Ishikawa (cell line): ENCODE results near the gene RNF10.

ENCODE experiments used
- CEBPB ChIP-seq: IDR thresholded peaks from 2 replicates; pipeline ENCODE4 v1.6.1; 2012
- CREB1 ChIP-seq: IDR thresholded peaks from 2 replicates; pipeline ENCODE4 v1.6.1; 2012; ENCODE audit warnings: low read depth
- EGR1 ChIP-seq: IDR thresholded peaks from 2 replicates; pipeline ENCODE4 v1.6.1; 2012
- EP300 ChIP-seq: IDR thresholded peaks from 2 replicates; pipeline ENCODE4 v1.6.1; 2012; ENCODE audit warnings: borderline replicate concordance
- FOXM1 ChIP-seq: IDR thresholded peaks from 2 replicates; pipeline ENCODE4 v1.6.1; 2012; ENCODE audit warnings: low read depth, borderline replicate concordance
- MAX ChIP-seq: IDR thresholded peaks from 2 replicates; pipeline ENCODE4 v1.6.1; 2012
- NFIC ChIP-seq: IDR thresholded peaks from 2 replicates; pipeline ENCODE4 v1.6.1; 2012
- RAD21 ChIP-seq: IDR thresholded peaks from 2 replicates; pipeline ENCODE4 v1.6.1; 2012; ENCODE audit warnings: low read depth
- REST ChIP-seq: IDR thresholded peaks from 2 replicates; pipeline ENCODE4 v1.6.1; 2012; ENCODE audit warnings: low read depth, mild to moderate bottlenecking
- TAF1 ChIP-seq: IDR thresholded peaks from 2 replicates; pipeline ENCODE4 v1.6.1; 2012; ENCODE audit warnings: low read depth, mild to moderate bottlenecking
- TCF12 ChIP-seq: IDR thresholded peaks from 2 replicates; pipeline ENCODE4 v1.6.1; 2012; ENCODE audit warnings: low read depth
- TEAD4 ChIP-seq: IDR thresholded peaks from 2 replicates; pipeline ENCODE4 v1.6.1; 2012
- YY1 ChIP-seq: IDR thresholded peaks from 2 replicates; pipeline ENCODE4 v1.6.1; 2012; ENCODE audit warnings: low read depth
- ZBTB7A ChIP-seq: IDR thresholded peaks from 2 replicates; pipeline ENCODE4 v1.6.1; 2012; ENCODE audit warnings: low read depth
- TF ChIP-seq, protein P1 (sequence below): IDR thresholded peaks from 2 replicates; pipeline ENCODE4 v1.6.1; 2012

Gene RNF10

DNA sequence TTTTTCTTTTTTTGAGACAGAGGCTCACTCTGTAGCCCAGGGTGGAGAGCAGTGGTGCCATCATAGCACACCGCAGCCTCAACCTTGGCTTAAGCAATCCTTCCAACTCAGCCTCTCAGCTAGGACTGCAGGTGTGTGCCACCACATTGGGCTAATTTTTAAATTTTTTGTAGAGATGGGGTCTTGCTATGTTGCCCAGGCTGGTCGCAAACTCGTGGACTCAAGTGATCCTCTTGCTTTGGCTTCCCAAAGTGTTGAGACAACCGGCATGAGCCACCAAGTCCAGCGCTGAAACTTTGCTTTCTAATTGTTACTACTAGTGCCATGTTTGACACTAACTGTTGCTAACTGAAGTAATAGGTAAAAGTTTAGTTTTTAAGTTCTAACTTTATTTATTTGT, 8.0 kb downstream of the RNF10 start:
- TF ChIP-seq TCF12 (no peak), REST (no peak), EGR1 (no peak), TEAD4 (no peak), FOXM1 (no peak), YY1 (no peak), RAD21 (no peak), NFIC (no peak), EP300 (no peak), CEBPB (no peak), MAX (no peak), ZBTB7A (no peak), TAF1 (no peak), CREB1 (no peak)
- TF ChIP-seq, protein P1, sequence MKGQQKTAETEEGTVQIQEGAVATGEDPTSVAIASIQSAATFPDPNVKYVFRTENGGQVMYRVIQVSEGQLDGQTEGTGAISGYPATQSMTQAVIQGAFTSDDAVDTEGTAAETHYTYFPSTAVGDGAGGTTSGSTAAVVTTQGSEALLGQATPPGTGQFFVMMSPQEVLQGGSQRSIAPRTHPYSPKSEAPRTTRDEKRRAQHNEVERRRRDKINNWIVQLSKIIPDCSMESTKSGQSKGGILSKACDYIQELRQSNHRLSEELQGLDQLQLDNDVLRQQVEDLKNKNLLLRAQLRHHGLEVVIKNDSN = no peak

DNA sequence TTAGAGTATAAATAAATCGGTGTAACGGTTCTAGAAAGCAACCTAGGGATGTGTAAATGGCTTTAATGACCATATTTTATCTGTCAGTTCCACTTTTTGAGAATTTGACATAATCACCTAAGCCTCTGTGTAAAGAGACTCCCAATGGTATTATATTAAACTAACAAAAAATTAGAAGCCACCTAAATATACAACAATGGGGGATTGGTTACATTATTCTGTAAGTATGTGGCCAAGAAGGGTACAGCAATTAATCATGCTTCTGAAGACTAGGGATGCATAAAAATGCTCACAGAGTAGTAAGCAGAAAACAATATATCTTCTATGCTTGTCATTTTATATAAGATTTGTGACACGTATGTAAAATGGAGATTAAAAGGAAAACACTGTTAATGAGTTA, 10.5 kb downstream of the RNF10 start:
- TF ChIP-seq MAX (no peak), CEBPB (no peak), EGR1 (no peak), NFIC (no peak), TAF1 (no peak), REST (no peak), TCF12 (no peak)
- TF ChIP-seq, protein P1 = no peak

DNA sequence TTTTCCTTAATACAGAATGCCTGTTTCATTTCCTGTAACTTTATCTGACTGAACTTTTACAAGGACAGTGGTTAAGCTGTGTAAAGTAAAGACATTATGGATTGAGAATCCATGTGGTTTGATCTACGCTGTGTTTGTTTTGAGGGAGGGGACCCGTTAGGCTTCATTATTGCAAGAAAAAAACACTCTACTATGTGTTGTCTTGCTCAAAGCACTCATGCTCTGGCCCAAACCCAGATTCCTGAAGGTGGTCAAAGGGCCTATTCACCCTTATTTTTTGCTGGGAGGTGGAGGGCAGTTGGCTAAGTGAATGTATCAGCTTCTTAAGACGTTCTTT, 11.9 kb downstream of the RNF10 start:
- no peak for TF ChIP-seq TAF1
- no peak for TF ChIP-seq ZBTB7A
- TF ChIP-seq, protein P1 = no peak
- TF ChIP-seq EP300 = no peak
- TF ChIP-seq EGR1 = no peak
- no peak for TF ChIP-seq MAX
- no peak for TF ChIP-seq TEAD4
- TF ChIP-seq RAD21 = no peak
- no peak for TF ChIP-seq YY1
- no peak for TF ChIP-seq NFIC
- TF ChIP-seq CEBPB = no peak
- no peak for TF ChIP-seq FOXM1
- TF ChIP-seq CREB1 = no peak
- no peak for TF ChIP-seq REST

DNA sequence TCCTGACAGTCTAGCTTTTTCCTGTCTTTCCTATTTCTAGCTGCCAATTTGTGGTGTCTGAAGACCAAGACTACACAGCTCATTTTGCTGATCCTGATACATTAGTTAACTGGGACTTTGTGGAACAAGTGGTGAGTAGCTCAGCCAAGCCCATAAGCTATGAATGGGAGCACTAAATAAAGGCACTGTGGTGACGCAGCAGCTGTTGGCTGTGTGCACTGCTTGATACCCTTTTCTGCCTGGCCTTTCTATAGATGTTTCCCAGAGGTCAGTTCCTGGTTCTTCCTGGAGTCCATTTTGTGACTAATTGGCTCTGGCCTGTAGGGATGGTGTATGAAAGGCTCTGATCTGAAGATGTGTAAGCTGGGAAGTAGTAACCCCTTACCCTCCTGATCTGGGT, 20.5 kb downstream of the RNF10 start:
- TF ChIP-seq NFIC (no peak), CEBPB (no peak), MAX (no peak), EGR1 (no peak), YY1 (no peak), RAD21 (no peak), EP300 (no peak), TCF12 (no peak), REST (no peak), TAF1 (no peak), ZBTB7A (no peak), FOXM1 (no peak), TEAD4 (no peak), CREB1 (no peak)
- TF ChIP-seq, protein P1 = no peak
